MM.1S (cell line): ENCODE results near the gene RNF25.

ENCODE experiments used
- DNase-seq: peaks from one replicate; pipeline ENCODE4 v3.0.0-alpha.2; 2015
- H2AFZ ChIP-seq: fragments of 300-600 bp; sonication (generic); 2 replicates; pipeline ENCODE4 v1.6.0; 2016; ENCODE audit warnings: antibody characterized with exemption, low read length
- H3F3A ChIP-seq: fragments of 300-600 bp; sonication (generic); 2 replicates; pipeline ENCODE4 v1.6.1; 2016; ENCODE audit warnings: mild to moderate bottlenecking, antibody characterized with exemption, low read length, moderate library complexity, mixed read lengths; ENCODE audit not compliant: insufficient read depth
- H3K27ac ChIP-seq: fragments of 300-600 bp; sonication (generic); 2 replicates; pipeline ENCODE4 v1.5.1; 2016; ENCODE audit warnings: mild to moderate bottlenecking, low read length
- H3K27me3 ChIP-seq: fragments of 300-600 bp; sonication (generic); replicated peaks from 2 replicates; pipeline ENCODE4 v1.6.0; 2016; ENCODE audit warnings: low read length; ENCODE audit not compliant: insufficient read depth
- H3K36me3 ChIP-seq: fragments of 300-600 bp; sonication (generic); replicated peaks from 2 replicates; pipeline ENCODE4 v1.6.1; 2016; ENCODE audit warnings: mild to moderate bottlenecking, low read length, mixed read lengths; ENCODE audit not compliant: insufficient read depth
- H3K4me1 ChIP-seq: fragments of 300-600 bp; sonication (generic); 2 replicates; pipeline ENCODE4 v1.6.1; 2016; ENCODE audit warnings: low read length, mixed read lengths
- H3K4me2 ChIP-seq: fragments of 300-600 bp; sonication (generic); 2 replicates; pipeline ENCODE4 v1.6.0; 2016; ENCODE audit warnings: low read depth, low read length
- H3K4me3 ChIP-seq: fragments of 300-600 bp; sonication (generic); 2 replicates; pipeline ENCODE4 v1.5.1; 2016; ENCODE audit warnings: low read length, mixed read lengths
- H3K79me2 ChIP-seq: fragments of 300-600 bp; sonication (generic); 2 replicates; pipeline ENCODE4 v1.6.1; 2016; ENCODE audit warnings: mixed run types, low read length, mixed read lengths
- H3K9ac ChIP-seq: fragments of 300-600 bp; sonication (generic); 2 replicates; pipeline ENCODE4 v1.6.1; 2016; ENCODE audit warnings: low read length, mixed read lengths
- H3K9me2 ChIP-seq: fragments of 300-600 bp; sonication (generic); replicated peaks from 2 replicates; pipeline ENCODE4 v1.6.1; 2016; ENCODE audit warnings: mild to moderate bottlenecking, low read length, mixed read lengths; ENCODE audit not compliant: insufficient read depth
- H3K9me3 ChIP-seq: fragments of 300-600 bp; sonication (generic); replicated peaks from 2 replicates; pipeline ENCODE4 v1.6.1; 2016; ENCODE audit warnings: mild to moderate bottlenecking, low read length, mixed read lengths; ENCODE audit not compliant: insufficient read depth
- H4K20me1 ChIP-seq: fragments of 300-600 bp; sonication (generic); 2 replicates; pipeline ENCODE4 v1.6.1; 2016; ENCODE audit warnings: mild to moderate bottlenecking, low read length, moderate library complexity, mixed read lengths; ENCODE audit not compliant: insufficient read depth
- CTCF ChIP-seq: fragments of 300-600 bp; sonication (generic); IDR thresholded peaks from 2 replicates; pipeline ENCODE4 v1.5.1; 2016; ENCODE audit warnings: antibody characterized with exemption, low read length, mixed read lengths
- EZH2 ChIP-seq: fragments of 300-600 bp; sonication (generic); optimal IDR thresholded peaks from 2 replicates; pipeline ENCODE3; 2017; ENCODE audit warnings: low read depth, mild to moderate bottlenecking, antibody characterized with exemption, low read length, mixed read lengths
- EZH2phosphoT487 ChIP-seq: fragments of 300-600 bp; sonication (generic); IDR thresholded peaks from 2 replicates; pipeline ENCODE4 v1.6.1; 2018; ENCODE audit warnings: antibody characterized with exemption, low read length

RNF25 gene

GRCh38 chr2:218615868-218616315 is 55.9 kb downstream of the RNF25 start:
- Histone ChIP-seq H3K9me3 (no peaks in the 10 kb centered on the region), H3K4me1 (no peaks in the 10 kb centered on the region), H3F3A (no peaks in the 10 kb centered on the region), H3K4me3 (no peak overlapping the region), H2AFZ (no peak overlapping the region), H3K9me2 (no peaks in the 10 kb centered on the region), H3K4me2 (no peak overlapping the region), H3K36me3 (no peaks in the 10 kb centered on the region), H3K9ac (no peak overlapping the region), H3K79me2 (no peaks in the 10 kb centered on the region), H3K27me3 (no peaks in the 10 kb centered on the region), H4K20me1 (no peaks in the 10 kb centered on the region), H3K27ac (no peak overlapping the region)
- TF ChIP-seq EZH2phosphoT487 (no peak), EZH2 (no peak), CTCF (no peak)
- DNase-seq = no peak
